Measurements from ENCODE around the gene PRDX3. TPM values are rescaled to one million over a fixed set of nuclear protein-coding genes. Genes with fewer than 3 reads are reported as not detected.
A peak's percentile ranks its signal among the peaks of the same experiment; 100 is the strongest.

Gene PRDX3
- total RNA-seq (162 TPM), polyA plus RNA-seq (219 TPM)

GRCh38 chr10:119178372-119179119 lies at the start of gene PRDX3:
Gene PRDX3 (minus strand): TSS chr10:119178812. CDS start chr10:119178790, 22 bp downstream.
- H3K4me3 ChIP-seq (ENCODE audit: low read depth, low read length), result peak within 1 kb of the TSS; percentile 50
- H3K4me1 ChIP-seq (ENCODE audit: insufficient read depth), result no peaks in the 10 kb centered on the region
- peak within 1 kb of the TSS; percentile 86 for H3K27ac ChIP-seq (ENCODE audit: low read depth)
- peak; percentile 79 for DNase-seq (ENCODE audit: extremely low spot score)
- H3K36me3 ChIP-seq (ENCODE audit: insufficient read depth), result no peaks in the 10 kb centered on the region
- under 1% methylated on average over 45 of the region's 45 CpGs for WGBS

GRCh38 chr10:119227825-119228224 lies 49.2 kb upstream of the PRDX3 start:
- no peaks in the 10 kb centered on the region for H3K4me1 ChIP-seq (ENCODE audit: insufficient read depth)
- no peak overlapping the region for H3K4me3 ChIP-seq (ENCODE audit: low read depth, low read length)
- 89% methylated on average over 6 of the region's 6 CpGs for WGBS
- H3K27ac ChIP-seq (ENCODE audit: low read depth), result no peak overlapping the region
- no peaks in the 10 kb centered on the region for H3K36me3 ChIP-seq (ENCODE audit: insufficient read depth)
- no peak for DNase-seq (ENCODE audit: extremely low spot score)

- Histone ChIP-seq H3K4me1 (ENCODE audit: insufficient read depth) (no peaks in the 10 kb centered on the region), H3K4me3 (ENCODE audit: low read depth, low read length) (no peak overlapping the region), H3K27ac (ENCODE audit: low read depth) (no peak overlapping the region), H3K36me3 (ENCODE audit: insufficient read depth) (no peaks in the 10 kb centered on the region)
- 48% methylated on average over 4 of the region's 4 CpGs for WGBS
- DNase-seq (ENCODE audit: extremely low spot score), result no peak
Observed at GRCh38 chr10:119225083-119225658, 46.6 kb upstream of the PRDX3 start.

GRCh38 chr10:119222966-119223386 lies 44.4 kb upstream of the PRDX3 start:
- no peaks in the 10 kb centered on the region for H3K4me1 ChIP-seq (ENCODE audit: insufficient read depth)

GRCh38 chr10:119222537-119222936 lies 43.9 kb upstream of the PRDX3 start:
- H3K27ac ChIP-seq (ENCODE audit: low read depth), result no peak overlapping the region
- H3K4me3 ChIP-seq (ENCODE audit: low read depth, low read length), result no peak overlapping the region
- H3K4me1 ChIP-seq (ENCODE audit: insufficient read depth), result no peaks in the 10 kb centered on the region
- no peaks in the 10 kb centered on the region for H3K36me3 ChIP-seq (ENCODE audit: insufficient read depth)
- no peak for DNase-seq (ENCODE audit: extremely low spot score)
- 33% methylated on average over 9 of the region's 9 CpGs for WGBS

More at GRCh38 chr10:119222966-119223386, 44.4 kb upstream of the PRDX3 start:
- peak overlapping the region; percentile 41 for H3K27ac ChIP-seq (ENCODE audit: low read depth)
- no peak for DNase-seq (ENCODE audit: extremely low spot score)
- no peaks in the 10 kb centered on the region for H3K36me3 ChIP-seq (ENCODE audit: insufficient read depth)
- H3K4me3 ChIP-seq (ENCODE audit: low read depth, low read length), result no peak overlapping the region
- 61% methylated on average over 9 of the region's 9 CpGs for WGBS

- Histone ChIP-seq H3K27ac (ENCODE audit: low read depth) (no peak overlapping the region), H3K4me1 (ENCODE audit: insufficient read depth) (no peaks in the 10 kb centered on the region), H3K4me3 (ENCODE audit: low read depth, low read length) (no peak overlapping the region), H3K36me3 (ENCODE audit: insufficient read depth) (no peaks in the 10 kb centered on the region)
- no peak for DNase-seq (ENCODE audit: extremely low spot score)
- 96% methylated on average over 1 of the region's 1 CpG for WGBS
Observed at GRCh38 chr10:119221666-119222065, 43.1 kb upstream of the PRDX3 start.

- 61% methylated on average over 4 of the region's 4 CpGs for WGBS
- Histone ChIP-seq H3K4me3 (ENCODE audit: low read depth, low read length) (no peak overlapping the region), H3K36me3 (ENCODE audit: insufficient read depth) (no peaks in the 10 kb centered on the region), H3K27ac (ENCODE audit: low read depth) (no peak overlapping the region), H3K4me1 (ENCODE audit: insufficient read depth) (no peaks in the 10 kb centered on the region)
- DNase-seq (ENCODE audit: extremely low spot score), result no peak
Observed at GRCh38 chr10:119221201-119221600, 42.6 kb upstream of the PRDX3 start.

GRCh38 chr10:119219871-119220270 lies 41.3 kb upstream of the PRDX3 start:
- DNase-seq (ENCODE audit: extremely low spot score), result no peak
- 61% methylated on average over 5 of the region's 5 CpGs for WGBS
- Histone ChIP-seq H3K36me3 (ENCODE audit: insufficient read depth) (no peaks in the 10 kb centered on the region), H3K27ac (ENCODE audit: low read depth) (no peak overlapping the region), H3K4me1 (ENCODE audit: insufficient read depth) (no peaks in the 10 kb centered on the region), H3K4me3 (ENCODE audit: low read depth, low read length) (no peak overlapping the region)

GRCh38 chr10:119217991-119218490 lies 39.4 kb upstream of the PRDX3 start:
- no peaks in the 10 kb centered on the region for H3K36me3 ChIP-seq (ENCODE audit: insufficient read depth)
- no peak overlapping the region for H3K4me3 ChIP-seq (ENCODE audit: low read depth, low read length)
- 78% methylated on average over 4 of the region's 4 CpGs for WGBS
- H3K27ac ChIP-seq (ENCODE audit: low read depth), result no peak overlapping the region
- DNase-seq (ENCODE audit: extremely low spot score), result no peak
- H3K4me1 ChIP-seq (ENCODE audit: insufficient read depth), result no peaks in the 10 kb centered on the region

GRCh38 chr10:119217401-119217800 lies 38.8 kb upstream of the PRDX3 start:
- no peak for DNase-seq (ENCODE audit: extremely low spot score)
- Histone ChIP-seq H3K27ac (ENCODE audit: low read depth) (no peak overlapping the region), H3K36me3 (ENCODE audit: insufficient read depth) (no peaks in the 10 kb centered on the region), H3K4me3 (ENCODE audit: low read depth, low read length) (no peak overlapping the region), H3K4me1 (ENCODE audit: insufficient read depth) (no peaks in the 10 kb centered on the region)
- WGBS, result 98% methylated on average over 9 of the region's 9 CpGs

- H3K36me3 ChIP-seq (ENCODE audit: insufficient read depth), result no peaks in the 10 kb centered on the region
- WGBS, result 85% methylated on average over 5 of the region's 5 CpGs
- H3K4me3 ChIP-seq (ENCODE audit: low read depth, low read length), result no peak overlapping the region
- no peak overlapping the region for H3K27ac ChIP-seq (ENCODE audit: low read depth)
- no peaks in the 10 kb centered on the region for H3K4me1 ChIP-seq (ENCODE audit: insufficient read depth)
- DNase-seq (ENCODE audit: extremely low spot score), result no peak
Observed at GRCh38 chr10:119216127-119216526, 37.5 kb upstream of the PRDX3 start.

GRCh38 chr10:119215371-119215770 lies 36.8 kb upstream of the PRDX3 start:
- Histone ChIP-seq H3K4me3 (ENCODE audit: low read depth, low read length) (no peak overlapping the region), H3K36me3 (ENCODE audit: insufficient read depth) (no peaks in the 10 kb centered on the region), H3K27ac (ENCODE audit: low read depth) (no peak overlapping the region), H3K4me1 (ENCODE audit: insufficient read depth) (no peaks in the 10 kb centered on the region)
- no peak for DNase-seq (ENCODE audit: extremely low spot score)
- 95% methylated on average over 2 of the region's 2 CpGs for WGBS

- DNase-seq (ENCODE audit: extremely low spot score), result no peak
- Histone ChIP-seq H3K27ac (ENCODE audit: low read depth) (peak overlapping the region; percentile 52), H3K36me3 (ENCODE audit: insufficient read depth) (no peaks in the 10 kb centered on the region), H3K4me1 (ENCODE audit: insufficient read depth) (no peaks in the 10 kb centered on the region), H3K4me3 (ENCODE audit: low read depth, low read length) (no peak overlapping the region)
- WGBS, result 23% methylated on average over 12 of the region's 12 CpGs
Observed at GRCh38 chr10:119211625-119212441, 33.2 kb upstream of the PRDX3 start.

All from urinary bladder (tissue), 4 donors.